Omental fat pad (tissue), 4 donors: ENCODE measurements around the gene SNX22. TPM values are rescaled to one million over a fixed set of nuclear protein-coding genes. Genes with fewer than 3 reads are reported as not detected.

Experiments
- ATAC-seq: fragments of 150-250 bp; one replicate; pipeline ENCODE4 v1.9.1; 2016; ENCODE audit warnings: mild to moderate bottlenecking, moderate library complexity; ENCODE audit not compliant: low FRiP score
- DNase-seq: peaks from one replicate; pipeline ENCODE4 v3.0.0-alpha.2; 2019; ENCODE audit warnings: low spot score
- CTCF ChIP-seq, 3 donors: fragments of 450-650 bp; IDR thresholded peaks; one replicate each; pipeline ENCODE4 v1.5.1; 2016 to 2017; ENCODE audit warnings: antibody characterized with exemption in 3 of 3, mild to moderate bottlenecking in 3 of 3, moderate library complexity in 2 of 3
- total RNA-seq, 4 donors: library from RNA; depleted of rRNA; stranded (reverse); fragments of >200 nt; gene quantifications; one replicate each; pipeline ENCODE4 v1.1.0, GENCODE V29; 2016

The SNX22 gene
- total RNA-seq, 4 donors from 2014 or later = 0.38 to 2.6 (median 1.2) TPM; not detected in 1

DNA sequence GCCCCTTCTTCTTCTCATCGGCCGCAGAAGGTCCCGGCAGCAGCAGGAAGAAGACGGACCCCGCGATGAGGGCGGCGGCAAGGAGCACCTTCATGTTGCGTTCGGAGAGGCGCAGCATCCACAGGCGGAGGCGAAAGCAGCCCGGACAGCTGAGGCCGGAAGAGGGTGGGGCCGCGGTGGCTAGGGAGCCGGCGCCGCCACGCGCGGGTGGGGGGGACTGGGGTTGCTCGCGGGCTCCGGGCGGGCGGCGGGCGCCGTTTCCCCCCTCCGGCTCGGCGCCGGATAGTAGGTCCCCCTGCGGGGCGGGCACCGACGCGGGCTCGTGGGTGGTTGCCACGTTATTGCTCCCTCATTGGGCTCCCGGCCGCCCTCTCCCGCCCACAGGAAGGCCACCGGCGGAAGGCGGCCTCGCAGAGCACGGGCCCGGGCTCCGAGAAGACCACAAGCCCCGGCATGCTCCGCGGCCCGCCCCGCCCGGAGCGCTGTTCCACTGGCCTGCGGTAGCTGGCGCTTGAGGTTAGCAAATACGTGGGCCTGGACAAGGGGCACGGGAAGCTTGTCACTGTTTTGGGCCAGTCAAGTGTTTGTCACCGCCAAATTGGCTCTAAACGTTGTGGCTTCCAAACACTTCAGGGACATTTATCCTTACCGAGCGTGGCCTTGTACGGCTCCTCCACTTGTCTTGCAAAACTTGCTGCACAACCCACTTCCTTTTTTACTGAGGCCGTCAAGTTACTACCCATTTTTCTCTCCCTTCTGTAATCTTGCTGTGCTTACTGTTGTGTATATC is 11.5 kb downstream of the SNX22 start, which contains the start of gene PPIB:
TSS of gene PPIB (minus strand) at position 154 of the 790 bp plus-strand sequence. CDS start at position 118, 36 bp downstream.
- TF ChIP-seq CTCF (IDR thresholded peaks at IDR 0.05) = no peak
- DNase-seq (peak; percentile 70), ATAC-seq (peak; percentile 98)

DNA sequence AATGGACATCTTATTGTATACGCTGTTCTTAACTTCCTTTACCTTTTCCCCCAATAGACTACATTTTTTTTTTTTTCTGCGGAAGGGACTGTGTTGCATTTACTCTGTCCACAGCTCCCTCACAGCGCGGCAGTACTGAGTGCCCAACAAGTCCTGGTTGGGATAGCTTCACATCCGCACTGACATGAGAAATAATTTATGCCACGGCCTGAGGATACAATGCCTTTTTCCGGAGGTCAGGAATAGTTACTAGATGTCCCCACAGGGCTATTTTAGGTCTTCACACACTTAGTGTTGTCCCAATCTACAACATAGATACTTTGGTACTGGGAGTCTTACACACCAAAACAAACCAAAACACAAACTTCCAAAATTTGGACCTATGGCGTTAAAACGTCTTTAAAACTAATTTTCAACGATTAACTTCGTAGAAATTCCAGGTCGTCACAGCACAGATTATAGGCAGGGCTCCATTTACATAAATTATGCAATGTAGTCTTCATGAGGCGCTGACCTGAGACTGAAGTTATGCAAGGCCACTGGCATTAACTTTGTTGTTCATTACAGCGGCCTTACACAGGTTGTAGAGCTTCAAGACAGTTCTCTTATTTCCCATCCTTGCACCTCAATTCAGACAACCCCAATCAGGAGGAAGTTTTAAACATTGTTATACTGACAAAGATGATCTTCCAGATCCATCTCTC is 12.3 kb downstream of the SNX22 start:
- TF ChIP-seq CTCF (IDR thresholded peaks at IDR 0.05) = no peak
- ATAC-seq = no peak

DNA sequence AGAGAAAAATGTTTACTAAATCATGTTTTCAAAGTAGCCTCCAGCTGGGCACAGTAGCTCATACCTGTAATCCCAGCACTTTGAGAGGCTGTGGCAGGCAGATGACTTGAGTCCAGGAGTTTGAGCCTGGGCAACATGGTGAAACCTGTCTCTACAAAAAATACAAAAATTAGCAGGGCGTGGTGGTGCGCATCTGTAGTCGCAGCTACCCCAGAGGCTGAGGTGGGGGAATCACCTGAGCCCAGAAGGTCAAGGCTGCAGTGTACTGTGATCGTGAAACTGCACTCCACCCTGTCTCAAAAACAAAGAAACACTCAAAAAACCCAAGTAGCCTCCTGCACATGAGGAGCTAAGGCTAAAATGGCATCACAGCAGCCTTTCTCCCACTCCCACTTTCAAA is 12.9 kb downstream of the SNX22 start:
- no peak for ATAC-seq
- TF ChIP-seq CTCF (IDR thresholded peaks at IDR 0.05) = no peak
- no peak for DNase-seq

More for the DNA sequence above, 12.3 kb downstream of the SNX22 start:
- DNase-seq = no peak

DNA sequence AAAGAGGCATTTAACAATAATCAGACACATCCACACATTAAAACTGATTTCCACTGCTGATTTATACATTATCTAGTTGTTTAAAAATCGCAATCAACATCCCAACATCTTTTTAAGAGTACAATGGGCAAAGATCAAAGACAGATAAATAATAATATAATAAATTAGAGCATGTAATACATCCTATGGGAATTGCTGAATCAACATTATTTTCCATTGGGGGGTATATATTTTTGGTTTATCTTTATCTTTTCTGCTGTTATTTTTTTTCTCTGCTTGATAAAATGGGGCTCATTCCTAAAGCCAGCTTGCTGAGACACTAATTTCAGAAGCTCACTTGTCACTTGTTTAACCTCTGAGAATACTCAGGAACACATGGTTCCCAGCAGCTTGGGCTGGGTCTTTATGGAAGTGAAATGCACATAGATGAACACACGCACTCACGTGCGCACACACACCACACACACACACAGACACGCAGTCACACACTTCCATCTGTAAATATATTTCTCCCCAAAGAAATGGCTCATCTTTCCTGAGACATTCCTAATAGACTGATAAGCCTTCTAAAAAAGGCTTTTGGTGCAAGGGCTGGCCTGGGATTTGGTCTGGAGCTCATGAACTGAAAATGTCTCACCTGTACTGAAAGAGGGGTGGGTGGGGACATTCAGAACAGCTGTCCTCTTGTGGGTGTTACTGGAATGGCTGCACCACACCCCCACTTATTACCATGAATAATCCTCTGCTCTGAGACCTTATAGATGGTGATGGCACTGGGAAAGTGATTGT is 14.8 kb downstream of the SNX22 start:
- DNase-seq = no peak
- no peak for ATAC-seq
- TF ChIP-seq CTCF (IDR thresholded peaks at IDR 0.05) = no peak

DNA sequence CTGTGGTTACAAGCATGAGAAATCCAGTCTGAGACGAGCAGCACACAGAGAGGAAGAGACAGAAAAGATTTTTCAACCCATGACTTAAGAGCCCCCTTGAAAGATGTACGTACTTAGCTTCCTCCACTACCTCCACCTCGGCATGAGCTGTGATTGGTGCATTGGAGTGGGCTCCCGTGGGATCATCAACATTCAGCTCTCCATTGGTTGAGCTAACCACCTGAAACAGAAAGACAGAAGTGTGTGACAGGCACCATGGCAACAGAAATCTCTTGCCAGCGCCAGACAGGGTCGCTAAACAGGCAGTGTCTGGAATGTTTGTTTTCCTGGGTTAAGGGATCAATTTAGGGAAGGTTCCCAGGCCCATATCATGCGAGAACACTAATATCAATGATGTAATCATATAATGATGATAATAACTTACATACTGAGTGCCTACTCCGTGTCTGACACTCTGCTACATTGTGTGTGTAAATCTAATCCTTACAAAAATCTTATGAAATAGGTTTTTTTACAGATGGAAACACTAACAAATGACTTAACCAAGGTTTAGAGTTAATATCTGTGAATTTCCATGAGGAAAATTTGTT is 28.8 kb downstream of the SNX22 start:
- no peak for ATAC-seq
- DNase-seq = no peak
- no peak for TF ChIP-seq CTCF (IDR thresholded peaks at IDR 0.05)

- no peak for ATAC-seq
- DNase-seq = no peak
- TF ChIP-seq CTCF (IDR thresholded peaks at IDR 0.05) = no peak
These were observed 31.4 kb downstream of the SNX22 start for GRCh38 chr15:64182859-64183370.
